Stimulated activated CD8-positive, alpha-beta memory T cell treated with anti-CD3 and anti-CD28 coated beads, Interleukin-7, amount 100 ng/mL, for 48 hours (primary cell): ENCODE data around the gene CFI.
"Not testable (repeated sequence)": the region's sequence is repeated elsewhere in the genome, so short reads cannot be mapped to it uniquely, and the experiment has no call there.

Experiments used
- DNase-seq, 2 donors: peaks; one replicate each; pipeline ENCODE4 v3.0.0-alpha.2; 2020; ENCODE audit warnings: low read depth in 1 of 2; ENCODE audit errors: extremely low read depth in 1 of 2

CFI gene

GRCh38 chr4:109801099-109801789, 555 bp downstream of the CFI start:
- DNase-seq: no peak

GRCh38 chr4:109798866-109799265, 2.9 kb downstream of the CFI start:
- DNase-seq: no peak

DNA sequence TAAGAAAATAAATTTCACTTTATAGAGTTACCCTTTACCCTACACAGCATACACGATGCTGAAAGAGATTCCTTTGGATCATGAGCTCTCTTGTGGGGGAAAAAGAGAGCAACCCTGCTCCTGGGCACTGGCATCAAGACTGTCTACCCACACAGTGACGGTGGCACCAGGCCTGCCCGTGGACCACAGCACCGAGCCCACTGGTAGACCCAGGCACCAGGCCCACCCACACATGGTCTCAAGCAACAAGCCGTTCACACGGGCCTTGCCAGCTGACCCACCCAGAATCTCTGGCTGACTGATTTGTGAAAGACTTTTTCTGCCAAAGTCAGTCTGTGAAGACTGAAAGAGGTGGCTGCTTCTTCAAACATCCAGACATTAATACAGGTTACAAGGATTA, 6.7 kb downstream of the CFI start:
- DNase-seq: no peak

DNA sequence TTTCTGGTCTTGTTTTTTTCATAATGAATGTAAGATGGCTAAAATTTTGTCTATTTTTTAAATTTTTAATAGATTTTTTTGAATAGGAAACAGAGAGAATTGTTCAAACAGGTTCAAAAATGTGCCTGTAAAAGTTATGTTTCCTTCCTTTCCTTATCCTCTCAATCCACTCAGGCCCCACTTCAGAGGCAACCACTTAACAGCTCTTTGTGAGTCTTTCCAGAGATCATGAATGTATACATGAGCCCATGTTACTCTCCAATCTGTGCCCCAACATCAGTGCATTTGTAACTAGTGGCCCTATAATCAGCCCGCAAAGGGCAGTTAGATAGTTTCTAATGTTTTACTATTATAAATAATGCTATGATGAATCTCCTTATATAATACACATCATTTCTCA, 14.0 kb downstream of the CFI start:
- no peak for DNase-seq

GRCh38 chr4:109786846-109787245, 15.0 kb downstream of the CFI start:
- DNase-seq: no peak

DNA sequence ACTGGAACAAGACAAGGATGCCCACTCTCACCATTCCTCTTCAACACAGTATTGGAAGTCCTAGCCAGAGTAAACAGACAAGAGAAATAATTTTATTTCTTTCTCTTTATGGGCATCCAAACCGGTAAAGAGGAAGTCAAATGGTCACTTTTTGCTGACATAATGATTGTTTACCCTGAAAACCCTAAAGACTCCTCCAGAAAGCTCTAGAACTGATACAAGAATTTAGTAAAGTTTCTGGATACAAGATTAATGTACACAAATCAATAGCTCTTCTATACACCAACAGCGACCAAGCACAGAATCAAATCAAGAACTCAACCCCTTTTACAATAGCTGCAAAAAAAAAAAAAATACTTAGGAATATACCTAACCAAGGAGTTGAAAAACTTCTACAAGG, 19.7 kb downstream of the CFI start:
- DNase-seq: not testable (repeated sequence)

DNA sequence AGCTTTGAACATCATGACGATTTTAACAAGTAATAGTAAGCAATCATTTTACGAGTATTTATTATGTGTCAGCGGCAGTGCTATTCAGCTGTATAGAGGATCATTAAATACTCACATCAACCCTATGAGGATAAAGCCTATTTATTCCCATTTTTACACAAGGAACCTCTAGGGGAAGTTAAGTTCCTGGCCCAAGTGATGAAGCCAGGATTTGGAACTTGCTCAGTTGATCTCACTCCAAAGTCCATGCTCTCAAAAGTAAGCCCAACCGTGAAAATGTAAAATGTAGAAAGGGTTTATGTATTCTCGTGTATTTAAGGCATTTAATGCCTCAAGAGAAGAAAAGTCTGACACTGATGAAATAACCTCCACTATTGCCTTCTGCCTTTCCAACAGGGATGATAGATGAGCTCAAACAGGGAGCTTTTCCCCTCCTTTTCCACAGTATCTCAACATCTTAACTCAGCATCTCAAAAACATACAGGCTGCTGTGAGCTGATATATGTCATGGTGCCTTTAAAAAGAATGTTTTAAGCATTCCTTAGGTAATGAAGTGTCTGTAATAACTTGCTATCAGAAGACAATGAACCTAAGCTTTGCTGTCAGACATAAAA, 36.9 kb downstream of the CFI start:
- no peak for DNase-seq

DNA sequence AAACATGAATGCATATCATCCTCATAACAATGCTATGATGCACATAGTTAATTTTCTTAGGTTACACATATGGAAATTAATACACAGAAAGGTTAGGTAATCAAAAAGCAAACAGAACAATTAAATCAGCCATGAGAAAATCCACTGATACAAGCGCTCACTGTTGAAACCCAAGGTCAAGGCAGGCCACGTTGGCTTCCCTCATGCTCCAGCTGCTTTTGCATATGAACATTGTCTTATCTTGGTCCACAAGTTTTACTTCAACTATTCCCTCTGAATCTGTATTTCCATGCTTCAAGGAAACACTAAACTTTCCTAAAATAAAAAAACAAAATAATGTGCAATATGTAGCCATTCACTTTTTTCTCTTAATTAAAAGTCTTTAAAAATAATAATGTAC, 37.4 kb downstream of the CFI start:
- DNase-seq: no peak

GRCh38 chr4:109760682-109761081, 41.1 kb downstream of the CFI start:
- DNase-seq: no peak

GRCh38 chr4:109755656-109756055, 46.1 kb downstream of the CFI start:
- DNase-seq: no peak

GRCh38 chr4:109754093-109754857, 47.5 kb downstream of the CFI start:
- DNase-seq: no peak

DNA sequence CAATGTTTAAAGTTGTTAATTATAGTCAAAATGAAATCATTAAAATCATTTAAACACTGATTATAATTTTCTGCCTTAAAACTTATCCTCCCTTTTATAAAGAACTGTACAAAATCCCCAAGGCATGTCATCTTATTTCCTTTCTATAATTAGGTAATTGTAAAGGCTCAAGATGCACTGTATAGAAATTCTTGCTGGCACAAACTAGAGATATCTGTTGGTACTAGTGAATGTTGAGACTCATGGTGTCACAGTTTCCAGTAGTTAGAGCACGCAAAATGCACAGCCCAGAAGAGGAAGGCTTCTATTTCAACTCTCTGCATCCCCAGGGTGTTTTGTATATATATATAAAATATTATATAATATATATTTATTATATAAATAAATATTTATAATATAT, 49.3 kb downstream of the CFI start:
- DNase-seq: no peak

DNA sequence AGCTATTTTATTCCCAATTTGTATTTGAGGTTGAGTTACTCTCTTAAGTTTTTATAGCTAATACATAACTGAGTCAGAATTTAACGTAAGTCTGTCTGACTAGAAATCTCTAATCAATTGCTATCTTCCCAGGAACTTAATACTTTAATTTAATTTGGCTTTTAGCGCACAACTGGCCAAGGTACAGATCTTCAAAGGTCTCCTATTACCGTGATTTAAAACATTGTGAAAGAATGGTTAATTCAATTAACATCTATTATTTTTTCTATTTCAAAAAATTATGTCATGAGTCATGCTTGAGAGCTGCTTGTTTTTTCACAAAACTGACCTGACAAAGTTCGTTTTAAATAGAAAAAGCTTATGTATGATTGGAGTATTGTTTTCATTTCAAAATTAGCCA, 49.9 kb downstream of the CFI start:
- no peak for DNase-seq

DNA sequence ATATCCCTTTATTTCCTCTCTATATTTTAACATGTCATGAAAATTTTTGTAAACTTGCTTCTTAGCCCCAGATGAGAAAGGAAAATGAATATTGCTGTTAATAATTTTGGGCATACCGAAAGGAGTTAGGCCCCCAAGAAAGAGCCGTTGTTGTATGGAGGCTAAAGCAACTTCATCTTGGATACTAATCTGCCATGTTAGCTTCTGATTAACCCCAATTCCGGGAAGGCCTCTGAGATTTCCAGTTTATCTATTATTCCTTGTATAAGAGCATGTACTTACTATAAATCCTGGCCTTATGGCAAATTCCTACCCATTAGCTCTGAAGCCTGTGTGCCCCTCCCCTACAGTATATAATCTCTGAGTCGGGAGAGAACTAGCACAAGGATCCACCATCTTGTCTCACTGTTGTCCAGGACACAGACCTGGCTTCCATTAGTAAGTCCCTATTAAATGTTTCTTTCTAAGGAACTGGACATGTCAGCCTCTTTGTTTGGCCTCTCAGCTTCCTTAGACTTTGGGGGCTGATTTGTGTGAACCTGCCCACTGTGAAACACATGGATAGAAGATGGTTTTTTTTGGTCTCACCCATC, 51.1 kb downstream of the CFI start:
- DNase-seq: no peak

- no peak for DNase-seq
Observed at GRCh38 chr4:109749388-109750082, 52.3 kb downstream of the CFI start.

- no peak for DNase-seq
Observed at GRCh38 chr4:109748114-109748513, 53.7 kb downstream of the CFI start.

DNA sequence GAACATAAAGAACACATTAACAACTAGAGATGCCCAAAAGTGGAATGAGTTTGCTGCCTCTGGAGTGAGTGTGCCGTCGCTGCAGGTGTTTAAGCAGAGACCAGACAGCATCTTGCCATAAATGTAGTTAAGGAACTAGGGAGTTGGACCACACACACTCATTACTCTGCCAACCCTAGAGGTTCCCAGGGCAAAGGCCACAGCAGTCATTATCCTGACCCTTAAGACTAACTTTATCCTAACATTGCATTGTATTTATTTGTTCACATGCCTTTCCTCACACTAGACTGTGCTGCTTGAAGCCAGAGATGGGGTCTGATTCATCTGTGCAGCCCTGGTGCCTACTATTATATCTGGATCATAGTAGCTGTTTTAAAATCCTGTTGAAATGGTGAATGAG, 55.1 kb downstream of the CFI start:
- no peak for DNase-seq

DNA sequence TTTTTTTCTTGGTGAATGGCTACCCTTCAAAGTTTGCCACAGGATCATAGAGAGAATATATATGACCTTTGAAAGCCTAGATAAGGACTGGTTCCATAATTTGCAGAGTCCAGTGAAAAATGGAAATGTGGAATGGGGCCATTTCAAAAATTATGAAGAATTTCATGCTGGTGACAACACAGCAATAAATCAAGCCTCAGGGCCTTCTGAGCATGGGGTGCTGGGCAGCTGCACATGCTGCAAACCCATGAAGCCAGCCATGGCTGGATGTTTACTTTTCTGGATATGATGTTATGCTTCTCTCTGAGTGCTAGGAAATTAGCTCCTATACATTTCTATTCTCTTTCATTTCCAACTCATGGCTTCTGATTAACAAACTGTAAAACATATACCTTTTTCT, 56.0 kb downstream of the CFI start:
- DNase-seq: no peak

GRCh38 chr4:109739547-109739946, 62.3 kb downstream of the CFI start:
- DNase-seq: no peak

DNA sequence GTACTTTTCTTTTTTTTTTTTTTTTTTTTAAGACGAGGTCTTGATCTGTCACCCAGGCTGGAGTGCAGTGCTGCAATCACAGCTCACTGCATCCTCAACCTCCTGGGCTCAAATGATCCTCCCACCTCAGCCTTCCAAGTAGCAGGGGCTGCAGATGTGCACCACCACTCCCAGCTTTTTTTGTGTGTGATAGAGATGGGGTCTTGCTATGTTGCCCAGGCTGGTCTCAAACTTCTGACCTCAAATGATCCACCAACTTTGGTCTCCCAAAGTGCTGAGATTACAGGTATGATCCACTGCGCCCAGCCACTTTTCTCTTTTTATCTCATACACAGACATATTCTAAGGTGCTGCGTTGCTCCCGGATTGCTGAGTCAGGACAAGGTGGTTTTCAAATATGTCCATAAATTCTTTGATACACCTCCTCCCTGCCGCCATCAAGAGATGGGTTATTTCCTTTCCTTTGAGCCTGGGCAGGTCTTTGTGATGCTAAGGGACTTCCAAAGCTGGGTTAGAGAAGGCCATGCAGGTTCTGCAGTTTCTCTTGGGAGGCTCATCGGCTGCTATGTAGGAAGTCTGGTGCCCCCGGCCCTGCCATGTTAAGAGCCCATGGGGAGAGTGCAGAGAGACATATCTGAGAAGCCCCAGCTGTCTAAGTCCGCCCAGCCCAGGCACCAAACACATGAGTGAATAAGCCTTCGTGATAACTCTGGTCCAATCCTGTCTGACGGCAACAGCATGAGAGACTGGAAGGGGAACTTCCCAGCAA, 63.5 kb downstream of the CFI start:
- DNase-seq: no peak
